GM23248 (cell line): ENCODE results near the gene PLSCR3.

ENCODE experiments used
- EZH2 ChIP-seq: fragments of 200-600 bp; sonication (generic); IDR thresholded peaks from 2 replicates; pipeline ENCODE4 v1.6.1; 2018; ENCODE audit warnings: antibody characterized with exemption, mild to moderate bottlenecking; ENCODE audit not compliant: insufficient read depth, poor library complexity, severe bottlenecking
- EZH2phosphoT487 ChIP-seq: fragments of 200-600 bp; sonication (generic); IDR thresholded peaks from 2 replicates; pipeline ENCODE4 v1.6.1; 2018; ENCODE audit warnings: antibody characterized with exemption, moderate library complexity, mild to moderate bottlenecking, low read depth; ENCODE audit not compliant: insufficient read depth

DNA sequence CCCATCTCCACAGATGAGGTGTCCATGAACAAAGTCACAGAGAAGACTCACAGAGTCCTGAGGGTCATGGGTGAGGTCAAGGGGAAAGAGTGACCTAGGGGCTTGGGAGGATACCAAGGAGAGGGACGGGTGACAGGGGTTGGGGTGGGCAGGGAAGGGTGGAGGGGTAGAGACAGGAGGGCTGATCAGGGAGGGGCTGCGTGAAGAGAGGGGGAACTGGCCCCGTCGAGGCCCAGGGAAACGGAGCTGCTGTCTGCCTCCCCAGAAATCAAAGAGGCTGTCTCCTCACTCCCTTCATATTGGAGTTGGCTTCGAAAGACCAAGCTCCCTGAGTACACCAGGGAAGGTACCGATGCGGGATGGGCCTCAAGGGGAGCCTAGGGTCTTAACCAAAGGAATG is 38.8 kb downstream of the PLSCR3 start:
- TF ChIP-seq EZH2 (no peak), EZH2phosphoT487 (no peak)
